Liver (tissue), 9 donors: Measurements from ENCODE around the gene PITPNB. TPM values are rescaled to one million over a fixed set of nuclear protein-coding genes. Genes with fewer than 3 reads are reported as not detected.
A peak's percentile ranks its signal among the peaks of the same experiment; 100 is the strongest.

Experiments used
- DNase-seq: peaks from one replicate; pipeline ENCODE4 v3.0.0-alpha.2; 2017; ENCODE audit warnings: low spot score
- H3K27ac ChIP-seq, 2 donors: one replicate each; pipeline ENCODE4 v1.7.0; 2013; ENCODE audit warnings: inconsistent platforms in 2 of 2, low read length in 2 of 2, control low read depth in 1 of 2, low read depth in 1 of 2, mild to moderate bottlenecking in 1 of 2
- H3K27me3 ChIP-seq, 4 donors: one replicate each; pipeline versions ENCODE4 v1.6.1 to v1.7.0; 2013; ENCODE audit warnings: low read length in 3 of 4, inconsistent platforms in 1 of 4, mild to moderate bottlenecking in 1 of 4, moderate library complexity in 1 of 4; ENCODE audit not compliant: control insufficient read depth in 4 of 4, insufficient read depth in 4 of 4
- H3K36me3 ChIP-seq, 4 donors: one replicate each; pipeline versions ENCODE4 v1.6.1 to v1.7.0; 2013; ENCODE audit warnings: low read length in 3 of 4, mild to moderate bottlenecking in 3 of 4, low read depth in 1 of 4, moderate library complexity in 1 of 4; ENCODE audit not compliant: control insufficient read depth in 4 of 4, insufficient read depth in 3 of 4
- H3K4me1 ChIP-seq, 4 donors: one replicate each; pipeline versions ENCODE4 v1.6.1 to v1.7.0; 2013; ENCODE audit warnings: low read length in 3 of 4, mild to moderate bottlenecking in 3 of 4, moderate library complexity in 1 of 4; ENCODE audit not compliant: control insufficient read depth in 4 of 4, insufficient read depth in 4 of 4
- H3K4me3 ChIP-seq, 3 donors: one replicate each; pipeline versions ENCODE4 v1.6.1 to v1.7.0; 2013; ENCODE audit warnings: low read length in 3 of 3, control low read depth in 1 of 3, low read depth in 1 of 3, mild to moderate bottlenecking in 1 of 3
- H3K9ac ChIP-seq, 2 donors: one replicate each; pipeline ENCODE4 v1.7.0; 2013; ENCODE audit warnings: low read length in 2 of 2, mild to moderate bottlenecking in 2 of 2, moderate library complexity in 2 of 2, control low read depth in 1 of 2, low read depth in 1 of 2
- H3K9me3 ChIP-seq, 4 donors: one replicate each; pipeline versions ENCODE4 v1.6.1 to v1.7.0; 2013; ENCODE audit warnings: low read length in 3 of 4; ENCODE audit not compliant: control insufficient read depth in 4 of 4
- EGR1 ChIP-seq, 2 donors: IDR thresholded peaks; 2 replicates each; pipeline ENCODE4 v1.6.1; 2016 to 2018; ENCODE audit warnings: antibody characterized with exemption in 2 of 2, low read depth in 2 of 2
- FOXA1 ChIP-seq: IDR thresholded peaks from 2 replicates; pipeline ENCODE4 v1.6.1; 2016; ENCODE audit warnings: antibody characterized with exemption
- FOXA2 ChIP-seq: IDR thresholded peaks from 2 replicates; pipeline ENCODE4 v1.6.1; 2016; ENCODE audit warnings: antibody characterized with exemption
- GABPA ChIP-seq, 2 donors: IDR thresholded peaks in 1 of 2; conservative IDR thresholded peaks in 1 of 2; 2 replicates each; pipeline ENCODE4 v1.6.1; 2016; ENCODE audit warnings: antibody characterized with exemption in 2 of 2, mild to moderate bottlenecking in 1 of 2, moderate library complexity in 1 of 2
- HNF4A ChIP-seq, 2 donors: conservative IDR thresholded peaks; 2 replicates each; pipeline ENCODE4 v1.6.1; 2016; ENCODE audit warnings: antibody characterized with exemption in 2 of 2, mild to moderate bottlenecking in 2 of 2
- NR2F2 ChIP-seq: IDR thresholded peaks from 2 replicates; pipeline ENCODE4 v1.6.1; 2016; ENCODE audit warnings: antibody characterized with exemption
- RXRA ChIP-seq, 2 donors: IDR thresholded peaks; 2 replicates each; pipeline ENCODE4 v1.6.1; 2017 to 2018; ENCODE audit warnings: antibody characterized with exemption in 2 of 2, mild to moderate bottlenecking in 1 of 2
- SP1 ChIP-seq: IDR thresholded peaks from 2 replicates; pipeline ENCODE4 v1.6.1; 2018; ENCODE audit warnings: antibody characterized with exemption, mild to moderate bottlenecking
- TAF1 ChIP-seq: conservative IDR thresholded peaks from 2 replicates; pipeline ENCODE4 v1.6.1; 2016; ENCODE audit warnings: antibody characterized with exemption, mild to moderate bottlenecking
- YY1 ChIP-seq: IDR thresholded peaks from 2 replicates; pipeline ENCODE4 v1.6.1; 2016; ENCODE audit warnings: antibody characterized with exemption, mild to moderate bottlenecking
- WGBS: extraction: QIAGEN DNeasy Blood & Tissue Kit; methylation state at CpG from one replicate; pipeline ENCODE4 v1.1.7; 2013; 5-methylcytosine and 5-hydroxymethylcytosine counted together
- polyA plus RNA-seq, 2 donors: library from polyadenylated mRNA; stranded (reverse) in 1 of 2; unstranded in 1 of 2; fragments of 200-250 nt in 1 of 2; fragments of >200 nt in 1 of 2; fragmentation: Nextera tagmentation in 1 of 2; extraction: Ambion mirVana in 1 of 2; gene quantifications; one replicate each; pipeline versions ENCODE4 v1.2.1 to v1.2.3, GENCODE V29; 2013 to 2015
- total RNA-seq, 2 donors: library from RNA; depleted of rRNA; stranded (reverse); fragments of >200 nt; gene quantifications; one replicate each; pipeline ENCODE4 v1.2.3, GENCODE V29; 2014
- TF ChIP-seq, protein P1 (sequence below): IDR thresholded peaks from 2 replicates; pipeline ENCODE4 v1.6.1; 2016; ENCODE audit warnings: antibody characterized with exemption
- TF ChIP-seq, protein P2 (sequence below): IDR thresholded peaks from 2 replicates; pipeline ENCODE4 v1.6.1; 2016; ENCODE audit warnings: antibody characterized with exemption
- TF ChIP-seq, protein P3 (sequence below): fragments of 150-350 bp; IDR thresholded peaks from 2 replicates; pipeline ENCODE4 v1.5.1; 2017; ENCODE audit warnings: improper control_type of control experiment, low read depth, low read length; ENCODE audit not compliant: missing input control
- donor health status: healthy.
- donor health status: healthy.
- donor health status: healthy.
- donor health status: healthy.
- donor health status: healthy.

PITPNB gene
- total and polyA plus RNA-seq, 4 donors, result 18.4 to 57.4 (median 34.4) TPM

DNA sequence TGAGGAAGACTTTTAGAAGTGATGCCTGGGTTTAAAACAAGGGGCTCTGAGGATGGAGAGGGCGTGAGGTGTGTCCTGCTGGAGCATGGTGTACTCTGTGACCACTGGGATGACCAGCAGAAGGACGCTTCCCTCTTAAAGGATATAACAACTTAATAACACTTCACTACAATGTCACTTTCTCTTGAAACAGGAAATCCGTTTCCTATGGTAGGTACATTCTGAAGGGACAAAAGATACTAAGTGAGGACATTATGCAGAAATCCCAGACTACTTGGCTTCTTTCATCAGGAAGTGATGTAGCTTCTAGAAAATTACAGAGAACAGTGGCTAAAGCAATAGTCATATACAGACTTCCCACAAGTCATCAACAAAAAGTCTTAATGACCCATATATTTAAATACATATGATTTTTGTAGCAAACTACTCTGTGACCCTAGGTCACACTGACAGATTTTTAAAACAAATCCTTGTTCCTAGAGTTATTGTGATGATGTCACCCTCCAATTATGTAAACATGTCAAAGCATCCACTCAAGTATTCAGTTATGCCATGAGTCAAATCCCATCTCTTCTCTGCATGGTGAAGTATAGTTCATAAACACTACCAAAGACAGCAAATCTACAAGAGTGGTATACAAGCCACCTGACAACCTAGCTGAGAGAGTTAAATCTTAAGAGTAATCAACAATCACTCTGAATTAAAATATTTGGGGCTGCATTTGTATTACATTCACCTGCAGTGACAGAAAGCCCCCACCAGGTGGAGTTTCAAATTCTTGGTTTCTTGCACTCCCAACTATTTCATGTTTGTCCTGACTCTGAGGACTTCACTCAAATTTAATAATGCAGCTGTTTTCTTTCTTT lies 32.8 kb downstream of the PITPNB start (continued):
- TF ChIP-seq GABPA (IDR thresholded peaks at IDR 0.05 in 1 of 2, conservative IDR thresholded peaks at IDR 0.05 in 1 of 2) (no peak), YY1 (no peak), TAF1 (no peak), FOXA2 (peak; percentile 22), FOXA1 (no peak), EGR1 (IDR thresholded peaks at IDR 0.05; ENCODE audit: low read depth in 2 of 2) (no peak), NR2F2 (peak; percentile 47), HNF4A (conservative IDR thresholded peaks at IDR 0.05) (no peak)
- TF ChIP-seq, protein P1, sequence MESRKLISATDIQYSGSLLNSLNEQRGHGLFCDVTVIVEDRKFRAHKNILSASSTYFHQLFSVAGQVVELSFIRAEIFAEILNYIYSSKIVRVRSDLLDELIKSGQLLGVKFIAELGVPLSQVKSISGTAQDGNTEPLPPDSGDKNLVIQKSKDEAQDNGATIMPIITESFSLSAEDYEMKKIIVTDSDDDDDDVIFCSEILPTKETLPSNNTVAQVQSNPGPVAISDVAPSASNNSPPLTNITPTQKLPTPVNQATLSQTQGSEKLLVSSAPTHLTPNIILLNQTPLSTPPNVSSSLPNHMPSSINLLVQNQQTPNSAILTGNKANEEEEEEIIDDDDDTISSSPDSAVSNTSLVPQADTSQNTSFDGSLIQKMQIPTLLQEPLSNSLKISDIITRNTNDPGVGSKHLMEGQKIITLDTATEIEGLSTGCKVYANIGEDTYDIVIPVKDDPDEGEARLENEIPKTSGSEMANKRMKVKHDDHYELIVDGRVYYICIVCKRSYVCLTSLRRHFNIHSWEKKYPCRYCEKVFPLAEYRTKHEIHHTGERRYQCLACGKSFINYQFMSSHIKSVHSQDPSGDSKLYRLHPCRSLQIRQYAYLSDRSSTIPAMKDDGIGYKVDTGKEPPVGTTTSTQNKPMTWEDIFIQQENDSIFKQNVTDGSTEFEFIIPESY, result no peak

DNA sequence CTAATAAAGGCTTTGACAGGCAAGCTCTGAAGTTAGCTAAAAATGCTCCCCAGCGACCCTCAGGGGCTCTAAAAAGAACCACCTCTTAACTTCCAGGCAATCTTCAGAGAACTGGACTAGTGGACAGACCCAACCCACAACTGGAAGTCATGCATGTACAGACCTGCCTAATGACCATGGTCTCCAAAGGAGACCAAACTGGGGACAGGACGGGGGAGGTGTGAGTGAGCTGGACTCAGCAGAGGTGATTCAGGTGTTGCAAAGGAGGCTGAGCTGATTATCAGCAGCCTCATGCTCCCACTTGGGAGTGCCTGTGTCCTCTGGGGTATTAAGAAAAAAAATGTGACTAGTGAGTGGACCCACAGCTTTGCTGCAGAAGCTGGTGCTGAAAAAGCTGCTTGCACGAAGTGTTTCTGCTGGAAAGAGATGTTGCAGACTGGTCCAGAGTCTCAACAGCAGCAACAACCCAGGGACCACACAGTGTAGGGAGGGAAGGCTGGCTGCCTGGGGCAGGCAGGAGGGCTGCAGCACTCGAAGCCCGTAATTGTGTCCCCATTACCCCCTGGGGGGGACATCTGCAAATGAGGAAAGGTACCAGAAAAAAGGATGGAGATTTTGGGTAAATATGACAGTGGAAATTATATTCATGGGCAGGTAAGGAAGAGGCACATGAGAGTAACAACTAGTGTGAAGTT lies 35.3 kb downstream of the PITPNB start:
- no peak overlapping the region for H3K27ac ChIP-seq
- no peaks in the 10 kb centered on the region for H3K9me3 ChIP-seq
- H3K36me3 ChIP-seq, result peaks cover 0 to 11% (median 7%) of the 10 kb centered on the region in 4 donors
- DNase-seq, result no peak
- no peaks in the 10 kb centered on the region for H3K27me3 ChIP-seq
- H3K4me1 ChIP-seq, result peaks cover 0 to 45% (median 43%) of the 10 kb centered on the region in 4 donors
- no peak overlapping the region for H3K4me3 ChIP-seq
- H3K9ac ChIP-seq, result no peak overlapping the region
- WGBS, result 94% methylated on average over 5 of the region's 5 CpGs
- no peak for TF ChIP-seq RXRA (IDR thresholded peaks at IDR 0.05)
- no peak for TF ChIP-seq EGR1 (IDR thresholded peaks at IDR 0.05; ENCODE audit: low read depth in 2 of 2)
- no peak for TF ChIP-seq YY1
- TF ChIP-seq, protein P2, sequence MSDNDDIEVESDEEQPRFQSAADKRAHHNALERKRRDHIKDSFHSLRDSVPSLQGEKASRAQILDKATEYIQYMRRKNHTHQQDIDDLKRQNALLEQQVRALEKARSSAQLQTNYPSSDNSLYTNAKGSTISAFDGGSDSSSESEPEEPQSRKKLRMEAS, result no peak
- TF ChIP-seq, protein P1, result no peak
- TF ChIP-seq SP1, result no peak
- no peak for TF ChIP-seq TAF1

DNA sequence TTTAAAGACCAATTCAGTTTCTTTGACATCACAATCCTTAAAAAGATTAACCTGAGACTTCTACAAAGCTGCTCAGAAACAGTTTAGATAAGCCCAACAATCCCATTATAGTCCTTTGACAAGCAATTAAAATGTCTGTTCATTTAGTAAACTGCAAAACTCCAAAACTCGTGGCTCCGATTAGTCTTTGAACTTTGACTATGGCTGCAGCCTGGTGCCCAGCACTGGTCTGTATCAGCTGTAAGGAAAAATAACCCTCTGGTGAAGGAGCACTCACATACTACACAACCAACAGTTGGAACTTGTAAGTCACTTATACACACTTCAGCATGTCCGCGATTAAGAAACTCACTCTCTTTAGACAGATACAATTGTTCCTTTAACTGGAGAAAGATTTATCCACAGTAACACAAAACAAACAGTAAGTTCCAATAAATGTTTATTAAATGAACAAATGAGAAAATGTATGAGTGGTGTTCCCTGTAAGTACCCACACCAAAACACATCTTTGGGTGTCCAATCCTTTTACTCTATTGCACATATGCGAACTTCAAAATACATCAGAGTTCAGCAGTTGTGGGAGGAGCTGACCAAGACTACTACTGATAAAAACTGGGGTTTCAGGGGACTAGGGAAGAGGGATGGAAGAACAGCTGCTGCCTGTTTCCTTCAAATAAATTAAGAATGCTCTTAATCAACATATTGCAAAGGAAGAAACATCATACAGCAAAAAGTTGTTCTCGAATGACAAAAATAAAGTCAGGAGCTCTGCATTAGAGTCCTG lies 36.4 kb downstream of the PITPNB start:
- Histone ChIP-seq H3K9me3 (no peaks in the 10 kb centered on the region), H3K4me1 (peaks cover under 1 to 42% (median 40%) of the 10 kb centered on the region in 4 donors), H3K36me3 (peaks cover 0 to 11% (median 7%) of the 10 kb centered on the region in 4 donors), H3K4me3 (no peak overlapping the region), H3K27ac (peak overlapping the region; percentile 12 to 16), H3K27me3 (no peaks in the 10 kb centered on the region), H3K9ac (peak overlapping the region in 1 of 2 donors; percentile 2)
- DNase-seq, result no peak
- WGBS, result 63% methylated on average over 6 of the region's 6 CpGs
- TF ChIP-seq GABPA (IDR thresholded peaks at IDR 0.05 in 1 of 2, conservative IDR thresholded peaks at IDR 0.05 in 1 of 2) (no peak), YY1 (peak; percentile 34), HNF4A (conservative IDR thresholded peaks at IDR 0.05) (peak; percentile 30 to 48), FOXA1 (no peak)
- TF ChIP-seq, protein P3, sequence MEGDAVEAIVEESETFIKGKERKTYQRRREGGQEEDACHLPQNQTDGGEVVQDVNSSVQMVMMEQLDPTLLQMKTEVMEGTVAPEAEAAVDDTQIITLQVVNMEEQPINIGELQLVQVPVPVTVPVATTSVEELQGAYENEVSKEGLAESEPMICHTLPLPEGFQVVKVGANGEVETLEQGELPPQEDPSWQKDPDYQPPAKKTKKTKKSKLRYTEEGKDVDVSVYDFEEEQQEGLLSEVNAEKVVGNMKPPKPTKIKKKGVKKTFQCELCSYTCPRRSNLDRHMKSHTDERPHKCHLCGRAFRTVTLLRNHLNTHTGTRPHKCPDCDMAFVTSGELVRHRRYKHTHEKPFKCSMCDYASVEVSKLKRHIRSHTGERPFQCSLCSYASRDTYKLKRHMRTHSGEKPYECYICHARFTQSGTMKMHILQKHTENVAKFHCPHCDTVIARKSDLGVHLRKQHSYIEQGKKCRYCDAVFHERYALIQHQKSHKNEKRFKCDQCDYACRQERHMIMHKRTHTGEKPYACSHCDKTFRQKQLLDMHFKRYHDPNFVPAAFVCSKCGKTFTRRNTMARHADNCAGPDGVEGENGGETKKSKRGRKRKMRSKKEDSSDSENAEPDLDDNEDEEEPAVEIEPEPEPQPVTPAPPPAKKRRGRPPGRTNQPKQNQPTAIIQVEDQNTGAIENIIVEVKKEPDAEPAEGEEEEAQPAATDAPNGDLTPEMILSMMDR, result no peak
